GM21390 (cell line): ENCODE measurements around the gene PIK3C2G.
"Not testable (repeated sequence)": the region's sequence is repeated elsewhere in the genome, so short reads cannot be mapped to it uniquely, and the experiment has no call there.

Source experiments
- ATAC-seq: cut with Tn5 transposase; IDR thresholded peaks from one replicate; pipeline ENCODE4 v1.9.1; 2021; ENCODE audit not compliant: unreplicated experiment

PIK3C2G gene

GRCh38 chr12:18261273-18261672 is at the start of gene PIK3C2G:
TSS of gene PIK3C2G (plus strand) at chr12:18261518. CDS start at chr12:18282082, 20,564 bp downstream.
- ATAC-seq: no peak

GRCh38 chr12:18217966-18218365 is 43.4 kb upstream of the PIK3C2G start:
- no peak for ATAC-seq

GRCh38 chr12:18221726-18222125 is 39.6 kb upstream of the PIK3C2G start:
- ATAC-seq: no peak

- ATAC-seq: no peak
Measured at GRCh38 chr12:18222699-18223098, 38.6 kb upstream of the PIK3C2G start.

GRCh38 chr12:18224745-18225144 is 36.6 kb upstream of the PIK3C2G start:
- ATAC-seq: no peak

- no peak for ATAC-seq
Measured at GRCh38 chr12:18239526-18239925, 21.8 kb upstream of the PIK3C2G start.

- ATAC-seq: no peak
Measured at GRCh38 chr12:18242380-18243089, 18.8 kb upstream of the PIK3C2G start.

- ATAC-seq: no peak
Measured at GRCh38 chr12:18243238-18243637, 18.1 kb upstream of the PIK3C2G start.

GRCh38 chr12:18246066-18246465 is 15.3 kb upstream of the PIK3C2G start:
- ATAC-seq: no peak

GRCh38 chr12:18250313-18250916 is 10.9 kb upstream of the PIK3C2G start:
- ATAC-seq: no peak

GRCh38 chr12:18254081-18254480 is 7.2 kb upstream of the PIK3C2G start:
- no peak for ATAC-seq

- ATAC-seq: not testable (repeated sequence)
Measured at GRCh38 chr12:18255004-18255403, 6.3 kb upstream of the PIK3C2G start.

- ATAC-seq: no peak
Measured at GRCh38 chr12:18257251-18257650, 4.1 kb upstream of the PIK3C2G start.

- ATAC-seq: no peak
Measured at GRCh38 chr12:18258929-18259328, 2.4 kb upstream of the PIK3C2G start.

- ATAC-seq: no peak
Measured at GRCh38 chr12:18259906-18260682, 1.2 kb upstream of the PIK3C2G start.

GRCh38 chr12:18261906-18262305 is 588 bp downstream of the PIK3C2G start:
- ATAC-seq: no peak

- no peak for ATAC-seq
Measured at GRCh38 chr12:18262514-18262913, 1.2 kb downstream of the PIK3C2G start.

- ATAC-seq: no peak
Measured at GRCh38 chr12:18264581-18265075, 3.3 kb downstream of the PIK3C2G start.

GRCh38 chr12:18267427-18268099 is 6.2 kb downstream of the PIK3C2G start:
- ATAC-seq: no peak

GRCh38 chr12:18270958-18271460 is 9.7 kb downstream of the PIK3C2G start:
- ATAC-seq: no peak

- ATAC-seq: no peak
Measured at GRCh38 chr12:18275981-18276380, 14.7 kb downstream of the PIK3C2G start.
